Posterior vena cava (tissue), 2 donors: ENCODE results near the gene ARCN1. TPM values are rescaled to one million over a fixed set of nuclear protein-coding genes. Genes with fewer than 3 reads are reported as not detected.

Experiments
- DNase-seq: peaks from one replicate; pipeline ENCODE4 v3.0.0-alpha.2; 2020; ENCODE audit warnings: low spot score
- intact Hi-C, 2 donors: fragments of 100-400 bp; cut with DNase I; formaldehyde crosslinking; loops; one replicate each; pipeline versions ENCODE4 v1.14.1 to v1.14.2; 2022 to 2023
- total RNA-seq, 2 donors: library from RNA; stranded (reverse); fragmentation: NEBNext Ultra II Directional; extraction: Animal tissue kit (Norgen Biotek cat#: 25700); gene quantifications; one replicate each; pipeline ENCODE4 v1.2.1, GENCODE V29; 2021
- donor health status: DM: yes; HTN: yes; CAD: no.
- donor health status: DM: yes; HTN: yes; CAD: no.

The ARCN1 gene
- total RNA-seq, 2 donors from 2014 or later = 148 to 176 TPM

DNA sequence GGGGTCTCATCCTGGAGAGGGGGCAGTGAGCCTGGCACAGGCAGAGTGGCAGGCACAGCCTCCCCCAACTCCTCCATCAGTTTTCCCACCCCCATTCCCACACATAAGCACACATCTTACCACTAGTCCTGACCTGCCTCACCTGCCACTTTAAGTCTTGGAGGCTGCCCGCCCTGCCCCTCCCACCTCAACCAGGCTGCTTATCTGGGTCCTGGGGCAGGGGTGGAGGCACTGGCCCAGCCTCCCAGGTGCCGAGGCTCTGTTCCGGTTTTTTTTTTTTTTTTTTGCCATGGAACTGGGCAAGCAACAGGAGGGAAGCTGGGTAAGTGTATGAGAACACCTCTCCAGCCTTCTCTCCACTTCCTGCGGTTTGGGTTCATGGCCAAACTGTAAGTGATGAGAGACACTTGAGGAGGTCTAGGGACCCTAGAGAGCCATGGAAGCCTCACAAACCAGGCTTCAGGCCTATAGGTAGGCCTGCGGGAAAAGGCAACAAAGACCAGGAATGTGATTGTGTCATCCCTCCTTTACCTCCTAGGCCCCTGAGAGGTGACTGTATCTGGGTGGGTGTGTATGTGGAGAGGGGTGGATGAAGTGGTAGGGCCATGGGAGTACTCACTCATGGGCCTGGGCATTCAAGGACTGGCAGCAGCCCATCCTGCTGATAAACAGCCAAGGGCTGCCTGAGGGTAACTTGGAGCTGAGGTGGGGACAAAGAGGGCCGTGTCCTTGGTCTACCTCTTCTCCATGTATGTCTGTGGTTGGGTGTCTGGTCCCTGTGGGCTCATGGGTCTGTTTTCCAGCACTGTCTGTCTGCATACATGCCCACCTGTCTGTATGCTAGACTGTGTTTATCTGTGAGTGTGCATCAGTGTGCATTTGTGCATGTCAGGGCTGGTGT is 57.8 kb downstream of the ARCN1 start:
- intact Hi-C loops = no loop called here
- DNase-seq = no peak

- DNase-seq = no peak
- intact Hi-C loops = no loop called here
Measured at GRCh38 chr11:118631142-118631909, 59.1 kb downstream of the ARCN1 start.

- intact Hi-C loops = no loop called here
- DNase-seq = no peak
Measured at GRCh38 chr11:118632577-118633318, 60.5 kb downstream of the ARCN1 start.

- DNase-seq = no peak
Measured at GRCh38 chr11:118633319-118633690, 61.1 kb downstream of the ARCN1 start.

DNA sequence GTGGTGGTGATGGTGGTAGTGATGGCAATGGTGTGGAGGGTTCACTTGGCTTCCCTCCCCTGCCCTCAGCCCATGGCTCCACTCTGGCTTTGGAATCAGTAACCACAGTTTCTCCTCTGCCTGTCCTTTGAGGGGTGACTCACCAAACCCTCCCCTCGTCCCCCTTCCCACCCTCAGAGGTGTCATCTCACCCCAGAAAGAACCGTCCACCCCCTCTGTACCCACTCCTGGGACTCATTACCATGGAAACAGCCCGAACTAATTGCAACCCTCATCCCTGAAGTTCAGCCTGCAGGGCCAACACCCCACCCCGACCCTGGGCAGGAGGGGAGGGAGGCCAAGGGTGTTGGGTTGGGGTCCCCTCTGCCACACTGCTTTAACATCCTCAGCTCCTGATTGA is 61.8 kb downstream of the ARCN1 start:
- intact Hi-C loops = no loop called here
- DNase-seq = no peak

More at GRCh38 chr11:118633319-118633690, 61.1 kb downstream of the ARCN1 start:
- intact Hi-C loops = no loop called here

DNA sequence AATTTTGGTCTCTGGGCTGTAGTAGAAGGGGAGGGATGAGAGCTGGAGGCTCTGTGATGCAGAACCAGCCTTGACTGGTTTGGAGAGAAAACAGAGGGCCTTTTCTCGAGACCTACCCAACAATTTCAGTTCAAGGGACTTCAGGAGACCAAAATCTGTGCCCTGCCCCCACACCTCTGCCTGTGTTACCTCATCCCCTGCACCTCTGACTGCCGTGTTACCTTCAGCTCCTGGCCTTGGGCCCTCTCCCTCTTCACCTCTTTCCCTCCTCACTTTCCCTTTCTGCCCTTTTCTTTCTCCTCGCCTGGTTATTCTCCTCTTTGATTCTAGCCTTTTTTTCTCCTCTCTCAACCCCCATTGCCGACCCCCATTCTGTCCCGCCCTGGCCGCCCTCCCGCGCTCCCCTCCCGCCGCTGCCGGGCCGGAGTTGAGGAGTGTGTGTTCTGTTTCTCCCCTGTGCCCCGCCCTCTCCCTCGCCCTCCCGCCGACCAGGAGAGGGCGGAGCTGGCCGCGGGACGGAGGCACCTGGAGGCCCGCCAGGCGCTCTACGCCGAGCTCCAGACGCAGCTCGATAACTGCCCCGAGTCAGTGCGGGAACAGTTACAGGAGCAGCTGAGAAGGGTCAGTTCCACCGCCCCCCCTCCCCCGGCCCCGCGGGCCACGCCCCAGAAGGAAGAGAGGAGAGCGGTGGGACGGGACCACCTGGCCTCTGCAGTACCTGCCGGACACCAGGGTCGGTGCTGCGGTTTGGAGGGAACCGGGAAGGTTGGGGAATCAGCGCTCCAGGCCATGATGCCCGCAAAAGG is 62.4 kb downstream of the ARCN1 start:
- no peak for DNase-seq
- intact Hi-C loops = no loop called here

DNA sequence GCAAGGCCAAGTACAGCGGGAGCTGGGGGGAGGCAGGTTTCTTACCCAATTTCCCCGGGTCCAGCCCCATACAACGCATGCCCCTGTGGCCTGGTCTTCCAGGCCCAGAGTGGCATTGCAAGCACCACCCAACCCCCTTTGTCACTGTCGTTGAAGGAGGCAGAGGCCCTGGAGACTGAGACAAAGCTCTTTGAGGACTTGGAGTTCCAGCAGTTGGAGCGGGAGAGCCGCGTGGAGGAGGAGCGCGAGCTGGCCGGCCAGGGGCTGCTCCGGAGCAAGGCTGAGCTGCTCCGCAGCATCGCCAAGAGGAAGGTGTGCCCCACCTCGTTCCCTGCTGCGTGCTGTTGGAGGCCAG is 63.0 kb downstream of the ARCN1 start:
- no peak for DNase-seq
- intact Hi-C loops = no loop called here

GRCh38 chr11:118635642-118636041 is 63.4 kb downstream of the ARCN1 start:
- no peak for DNase-seq
- intact Hi-C loops = no loop called here

GRCh38 chr11:118636569-118637290 is 64.5 kb downstream of the ARCN1 start:
- intact Hi-C loops = no loop called here
- no peak for DNase-seq

DNA sequence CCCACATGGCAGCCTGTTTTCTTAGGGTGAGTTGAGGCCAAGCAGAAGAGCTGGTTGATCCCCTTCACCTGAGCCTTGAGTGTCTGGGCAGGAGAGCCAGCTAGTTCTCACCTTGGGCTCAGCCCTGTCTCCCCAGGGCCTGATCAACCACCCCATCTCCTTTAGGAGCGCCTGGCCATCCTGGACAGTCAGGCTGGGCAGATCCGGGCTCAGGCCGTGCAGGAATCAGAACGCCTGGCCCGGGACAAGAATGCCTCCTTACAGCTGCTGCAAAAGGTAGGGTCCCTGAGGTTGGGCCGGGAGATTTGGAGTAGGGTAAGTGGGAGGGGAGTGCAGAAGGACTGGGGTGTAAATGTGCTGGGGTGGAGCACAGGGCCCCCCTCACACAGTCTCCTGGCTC is 66.5 kb downstream of the ARCN1 start:
- DNase-seq = no peak
- intact Hi-C loops = no loop called here

DNA sequence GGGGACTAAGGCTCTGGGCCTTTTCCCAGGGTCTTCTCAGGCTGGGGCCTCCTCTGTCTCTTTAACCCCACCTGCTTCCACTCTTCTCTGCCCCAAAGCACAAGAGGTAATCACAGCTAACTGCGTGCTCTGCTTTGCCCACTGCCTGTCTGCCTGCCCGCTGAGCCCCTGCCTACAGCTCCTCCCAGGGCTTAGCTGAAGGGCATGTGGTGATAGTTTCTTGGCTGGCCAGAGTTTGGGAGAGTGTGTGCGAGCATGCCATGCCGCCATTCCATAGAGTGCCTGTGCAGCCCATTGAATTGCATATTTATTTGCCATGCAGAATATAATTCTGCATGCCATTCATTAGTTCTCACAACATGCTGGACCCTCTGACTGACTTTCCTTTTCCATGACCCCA is 67.7 kb downstream of the ARCN1 start:
- intact Hi-C loops = no loop called here
- DNase-seq = no peak

GRCh38 chr11:118640332-118641154 is 68.3 kb downstream of the ARCN1 start:
- intact Hi-C loops = no loop called here
- no peak for DNase-seq

DNA sequence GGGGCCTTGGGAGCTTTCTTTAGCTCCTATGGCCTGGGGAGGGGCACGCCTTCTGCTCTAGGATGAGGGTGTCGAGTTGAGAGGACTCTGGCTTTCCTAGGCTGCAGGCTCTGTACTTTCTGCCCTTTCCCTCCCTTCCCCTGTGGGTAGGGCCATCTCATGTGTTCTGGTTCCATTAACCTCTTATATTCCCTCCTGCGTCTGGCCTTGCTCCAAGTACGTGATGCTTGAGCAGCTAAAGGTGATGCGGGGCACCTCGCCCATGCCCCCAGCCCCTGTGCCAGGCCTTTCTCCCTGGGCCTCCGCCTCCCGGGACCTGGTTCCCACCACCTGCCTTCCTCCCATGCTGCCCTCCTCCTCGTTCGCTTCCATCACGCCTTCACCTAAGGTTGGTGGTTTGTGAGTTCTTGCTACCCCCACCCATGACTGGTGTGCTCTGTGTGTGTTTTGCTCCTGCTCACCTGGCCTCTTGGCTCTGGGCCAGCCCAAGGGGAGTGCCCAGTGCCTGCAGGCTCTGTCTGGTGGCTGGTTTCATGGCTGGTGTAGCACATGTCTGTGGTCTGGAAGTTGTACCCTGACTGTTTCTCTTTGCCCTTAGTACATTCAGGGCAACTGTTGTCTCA is 69.3 kb downstream of the ARCN1 start:
- DNase-seq = no peak
- intact Hi-C loops = no loop called here

- no peak for DNase-seq
- intact Hi-C loops = no loop called here
Measured at GRCh38 chr11:118643142-118643994, 71.2 kb downstream of the ARCN1 start.

GRCh38 chr11:118643995-118644345 is 71.8 kb downstream of the ARCN1 start:
- DNase-seq = no peak
- intact Hi-C loops = no loop called here

- no peak for DNase-seq
- intact Hi-C loops = no loop called here
Measured at GRCh38 chr11:118644496-118644895, 72.3 kb downstream of the ARCN1 start.
